Measurements from ENCODE around the gene S1PR1. TPM values are rescaled to one million over a fixed set of nuclear protein-coding genes. Genes with fewer than 3 reads are reported as not detected.
A peak's percentile ranks its signal among the peaks of the same experiment; 100 is the strongest.
"Not testable (repeated sequence)": the region's sequence is repeated elsewhere in the genome, so short reads cannot be mapped to it uniquely, and the experiment has no call there.

Gene S1PR1
- total and polyA plus RNA-seq, 5 donors, result 54.2 to 62.4 (median 59.6) TPM

- ATAC-seq (peak; percentile 40 to 54), DNase-seq (peak in 1 of 3 donors; percentile 58)
- Histone ChIP-seq H3K9me3 (ENCODE audit: control insufficient read depth, low read length) (no peaks in the 10 kb centered on the region), H3K4me1 (ENCODE audit: control insufficient read depth, insufficient read depth, low read length) (peaks cover 2% of the 10 kb centered on the region), H3K27ac (ENCODE audit: low read length) (no peak overlapping the region), H3K4me3 (ENCODE audit: low read length) (no peak overlapping the region), H3K27me3 (ENCODE audit: control insufficient read depth, insufficient read depth) (no peaks in the 10 kb centered on the region)
- intact Hi-C loops (cut with DNase I), result no loop called here
- 72% methylated on average over 11 of the region's 11 CpGs for WGBS
Observed at GRCh38 chr1:101219924-101220870, 16.6 kb upstream of the S1PR1 start.

- 67% methylated on average over 4 of the region's 4 CpGs for WGBS
- no peaks in the 10 kb centered on the region for H3K9me3 ChIP-seq (ENCODE audit: control insufficient read depth, low read length)
Observed at GRCh38 chr1:101220906-101221305, 15.9 kb upstream of the S1PR1 start.

GRCh38 chr1:101221945-101222429, 14.8 kb upstream of the S1PR1 start:
- no peaks in the 10 kb centered on the region for H3K9me3 ChIP-seq (ENCODE audit: control insufficient read depth, low read length)
- intact Hi-C loops (cut with DNase I), result no loop called here
- no peak overlapping the region for H3K27ac ChIP-seq (ENCODE audit: low read length)
- no peaks in the 10 kb centered on the region for H3K4me1 ChIP-seq (ENCODE audit: control insufficient read depth, insufficient read depth, low read length)
- ATAC-seq (no peak), DNase-seq (no peak)
- no peaks in the 10 kb centered on the region for H3K27me3 ChIP-seq (ENCODE audit: control insufficient read depth, insufficient read depth)
- 97% methylated on average over 1 of the region's 1 CpG for WGBS
- H3K4me3 ChIP-seq (ENCODE audit: low read length), result no peak overlapping the region

More at GRCh38 chr1:101220906-101221305, 15.9 kb upstream of the S1PR1 start:
- ATAC-seq (no peak), DNase-seq (no peak)
- no peaks in the 10 kb centered on the region for H3K27me3 ChIP-seq (ENCODE audit: control insufficient read depth, insufficient read depth)
- no peak overlapping the region for H3K4me3 ChIP-seq (ENCODE audit: low read length)
- intact Hi-C loops (cut with DNase I), result no loop called here
- H3K4me1 ChIP-seq (ENCODE audit: control insufficient read depth, insufficient read depth, low read length), result peaks cover 2% of the 10 kb centered on the region
- no peak overlapping the region for H3K27ac ChIP-seq (ENCODE audit: low read length)

DNA sequence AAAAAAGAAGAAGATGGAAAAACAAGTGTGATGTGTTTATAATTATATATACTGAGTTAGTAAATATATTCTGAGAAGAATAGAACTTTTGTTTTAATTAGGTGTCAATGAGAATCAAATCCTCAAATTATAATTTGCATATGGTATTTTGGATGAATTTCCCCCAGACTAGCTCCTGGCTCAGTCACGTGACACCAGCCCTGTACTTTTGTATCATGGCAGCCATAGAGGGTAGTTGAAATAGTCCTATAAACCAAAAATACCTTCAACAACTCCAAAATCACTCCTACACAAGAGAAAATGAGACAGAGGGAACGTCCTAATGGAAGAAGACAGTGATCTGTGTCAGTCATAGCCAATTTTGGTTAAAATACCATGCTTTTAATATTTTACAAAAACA, 9.0 kb upstream of the S1PR1 start:
- no peaks in the 10 kb centered on the region for H3K4me1 ChIP-seq (ENCODE audit: control insufficient read depth, insufficient read depth, low read length)
- no peak for DNase-seq
- H3K27ac ChIP-seq (ENCODE audit: low read length), result no peak overlapping the region
- H3K9me3 ChIP-seq (ENCODE audit: control insufficient read depth, low read length), result no peaks in the 10 kb centered on the region
- intact Hi-C loops (cut with DNase I), result loop anchor here in 1 of 4 donors (2.0 kb wide), 1 partner anchor 95 kb away; no protein-coding TSS in a partner anchor
- 82% methylated on average over 2 of the region's 2 CpGs for WGBS
- H3K27me3 ChIP-seq (ENCODE audit: control insufficient read depth, insufficient read depth), result no peaks in the 10 kb centered on the region
- ATAC-seq, result no peak
- no peak overlapping the region for H3K4me3 ChIP-seq (ENCODE audit: low read length)

DNA sequence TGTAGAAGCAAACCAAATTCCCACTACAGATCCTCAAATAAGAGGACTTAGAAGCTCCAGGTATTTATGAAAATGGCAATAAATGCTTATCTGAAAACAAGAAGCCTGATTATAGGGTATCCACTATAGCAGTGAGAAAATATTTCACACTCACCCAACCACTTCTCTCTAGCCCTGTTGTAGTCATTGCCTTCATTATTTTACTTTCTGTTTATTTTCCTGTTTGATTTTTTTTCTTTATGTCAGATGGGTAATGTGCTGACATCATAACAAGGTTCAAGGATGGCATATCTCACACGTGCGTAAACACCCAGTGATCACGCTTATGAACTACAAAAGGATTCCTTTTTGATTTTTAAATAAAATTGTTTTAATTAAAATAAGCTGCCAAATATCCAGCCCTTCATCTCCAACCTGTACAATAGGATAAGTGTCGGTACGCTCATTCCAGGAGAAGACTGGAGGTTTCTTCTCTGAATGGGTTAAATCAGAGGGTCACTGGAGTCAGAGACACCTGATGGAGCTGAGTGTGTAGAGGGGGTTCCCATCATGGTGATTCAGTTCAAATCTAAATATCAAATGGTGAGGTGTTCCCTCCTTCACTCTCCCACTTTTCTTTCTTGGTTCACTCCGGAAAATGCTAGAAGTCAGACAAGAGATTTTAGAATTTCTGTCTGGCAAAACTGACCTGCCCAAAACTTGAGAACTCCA, 8.2 kb upstream of the S1PR1 start:
- no peaks in the 10 kb centered on the region for H3K27me3 ChIP-seq (ENCODE audit: control insufficient read depth, insufficient read depth)
- WGBS, result 90% methylated on average over 6 of the region's 6 CpGs
- intact Hi-C loops (cut with DNase I), result loop anchor here in 1 of 4 donors (2.0 kb wide), 1 partner anchor 96 kb away; no protein-coding TSS in a partner anchor
- no peak overlapping the region for H3K4me3 ChIP-seq (ENCODE audit: low read length)
- H3K27ac ChIP-seq (ENCODE audit: low read length), result no peak overlapping the region
- no peak for ATAC-seq
- H3K4me1 ChIP-seq (ENCODE audit: control insufficient read depth, insufficient read depth, low read length), result no peaks in the 10 kb centered on the region
- H3K9me3 ChIP-seq (ENCODE audit: control insufficient read depth, low read length), result no peaks in the 10 kb centered on the region
- DNase-seq, result no peak

DNA sequence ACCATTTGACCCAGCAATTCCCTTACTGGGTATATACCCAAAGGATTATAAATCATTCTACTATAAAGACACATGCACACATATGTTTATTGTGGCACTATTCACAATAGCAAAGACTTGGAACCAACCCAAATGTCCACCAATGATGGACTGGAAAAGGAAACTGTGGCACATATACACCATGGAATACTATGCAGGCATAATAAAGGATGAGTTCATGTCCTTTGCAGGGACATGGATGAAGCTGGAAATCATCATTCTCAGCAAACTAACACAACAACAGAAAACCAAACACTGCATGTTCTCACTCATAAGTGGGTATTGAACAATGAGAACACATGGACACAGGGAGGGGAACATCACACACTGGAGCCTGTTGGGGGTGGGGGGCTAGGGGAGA, 4.6 kb upstream of the S1PR1 start:
- H3K27me3 ChIP-seq (ENCODE audit: control insufficient read depth, insufficient read depth); H3K4me1 ChIP-seq (ENCODE audit: control insufficient read depth, insufficient read depth, low read length); H3K4me3 ChIP-seq (ENCODE audit: low read length); H3K9me3 ChIP-seq (ENCODE audit: control insufficient read depth, low read length); H3K27ac ChIP-seq (ENCODE audit: low read length); ATAC-seq; DNase-seq: not testable (repeated sequence)
- intact Hi-C loops (cut with DNase I), result loop anchor here in 2 of 4 donors (10.0 kb wide), 2 partner anchors 47 to 97 kb away; no protein-coding TSS in a partner anchor

DNA sequence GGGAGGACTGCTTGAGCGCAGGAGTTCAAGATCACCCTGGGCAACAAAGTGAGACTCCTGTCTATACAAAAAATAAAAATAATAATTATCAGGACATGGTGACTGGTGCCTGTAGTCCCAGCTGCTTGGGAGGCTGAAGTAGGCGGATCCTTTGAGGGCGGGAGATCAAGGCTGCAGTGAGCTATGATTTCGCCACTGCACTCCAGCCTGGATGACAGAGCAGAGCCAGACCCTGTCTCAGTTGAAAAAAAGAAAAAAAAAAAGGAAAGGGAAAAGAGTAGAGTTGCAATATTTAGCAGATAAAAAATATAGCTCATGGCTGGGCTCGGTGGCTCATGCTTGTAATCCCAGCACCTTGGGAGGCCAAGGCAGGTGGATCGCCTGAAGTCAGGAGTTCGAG, 3.3 kb upstream of the S1PR1 start:
- Histone ChIP-seq H3K4me1 (ENCODE audit: control insufficient read depth, insufficient read depth, low read length) (no peaks in the 10 kb centered on the region), H3K4me3 (ENCODE audit: low read length) (no peak overlapping the region), H3K27ac (ENCODE audit: low read length) (no peak overlapping the region), H3K9me3 (ENCODE audit: control insufficient read depth, low read length) (no peaks in the 10 kb centered on the region), H3K27me3 (ENCODE audit: control insufficient read depth, insufficient read depth) (no peaks in the 10 kb centered on the region)
- intact Hi-C loops (cut with DNase I), result loop anchor here in 2 of 4 donors (10.0 kb wide), 2 partner anchors 49 to 99 kb away; no protein-coding TSS in a partner anchor
- no peak for ATAC-seq
- WGBS, result 89% methylated on average over 7 of the region's 7 CpGs
- DNase-seq, result peak in 1 of 3 donors; percentile 28

DNA sequence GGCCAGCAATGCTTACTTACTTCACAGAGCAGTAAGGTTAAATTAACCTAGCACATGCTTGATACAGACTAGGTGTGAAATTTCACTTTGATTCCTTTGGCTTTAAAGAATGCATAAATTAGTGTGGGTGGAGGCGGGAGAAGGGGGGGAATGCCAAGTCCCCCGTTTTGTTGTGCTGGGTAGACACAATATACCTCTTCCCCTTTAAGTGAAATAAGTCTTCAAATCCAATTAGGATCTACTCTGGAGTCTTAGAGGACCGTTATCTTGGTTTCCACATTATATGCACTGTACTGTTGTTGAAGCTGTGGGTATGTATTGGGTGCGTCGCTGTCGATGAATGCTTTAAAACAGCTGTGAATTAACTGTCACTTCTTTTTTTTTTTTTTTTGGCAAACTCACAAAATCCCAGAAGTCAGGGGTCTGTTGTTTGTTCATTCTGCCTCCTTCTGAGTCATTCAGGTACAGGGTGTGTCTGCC, 1.6 kb upstream of the S1PR1 start:
- intact Hi-C loops (cut with DNase I), result loop anchor here (5.0 to 10.0 kb wide), 5 partner anchors 50 to 208 kb away; partner anchors contain the start of gene DPH5 (in 1 of the 4)
- DNase-seq (no peak), ATAC-seq (no peak)
- Histone ChIP-seq H3K27me3 (ENCODE audit: control insufficient read depth, insufficient read depth) (no peaks in the 10 kb centered on the region), H3K4me1 (ENCODE audit: control insufficient read depth, insufficient read depth, low read length) (no peaks in the 10 kb centered on the region), H3K4me3 (ENCODE audit: low read length) (peak overlapping the region; percentile 95), H3K9me3 (ENCODE audit: control insufficient read depth, low read length) (no peaks in the 10 kb centered on the region), H3K27ac (ENCODE audit: low read length) (peak overlapping the region; percentile 100)
- WGBS, result 15% methylated on average over 6 of the region's 6 CpGs

DNA sequence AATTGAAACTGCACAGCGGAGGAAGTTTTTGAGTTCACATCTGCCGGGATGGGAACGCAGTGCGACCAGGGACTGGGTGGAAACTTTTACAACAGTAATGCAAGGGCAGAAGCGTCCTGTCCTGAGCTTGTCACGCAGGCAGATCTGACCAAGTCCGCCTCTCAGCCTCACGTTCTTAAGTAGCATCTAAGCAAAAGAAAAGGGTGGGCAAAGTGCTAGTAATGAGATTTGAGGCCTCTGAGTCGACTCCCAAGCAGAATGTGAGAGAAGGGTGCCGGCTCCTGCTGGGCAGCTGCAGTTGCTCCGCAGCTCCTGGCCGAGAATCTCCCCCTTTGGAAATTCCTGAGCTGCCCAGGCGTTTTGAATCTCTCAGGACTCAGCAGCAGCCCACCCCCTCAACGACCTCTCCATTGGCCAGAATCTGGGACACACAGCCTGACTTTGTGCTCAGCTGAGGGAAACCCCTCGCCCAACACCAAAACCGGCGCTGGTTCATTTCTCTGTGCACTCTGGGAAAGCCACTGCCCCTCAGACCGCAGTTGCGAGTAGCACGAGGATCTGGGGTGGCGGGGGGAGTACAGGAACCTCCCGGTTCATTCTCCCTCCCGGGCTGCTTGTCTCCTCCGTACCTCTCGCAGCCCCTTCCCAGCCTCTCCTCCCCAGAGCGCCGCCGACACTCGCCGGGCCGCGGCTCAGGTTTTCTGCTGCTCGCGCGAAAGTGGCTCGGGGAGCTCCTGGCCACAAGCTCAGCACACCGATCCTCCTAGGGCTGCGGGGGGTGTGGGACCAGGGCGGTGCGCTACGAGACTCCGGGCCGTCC, 913 bp upstream of the S1PR1 start:
- ATAC-seq (peak; percentile 43 to 48), DNase-seq (peak; percentile 56 to 78 (median 76))
- Histone ChIP-seq H3K9me3 (ENCODE audit: control insufficient read depth, low read length) (no peaks in the 10 kb centered on the region), H3K4me1 (ENCODE audit: control insufficient read depth, insufficient read depth, low read length) (no peaks in the 10 kb centered on the region), H3K4me3 (ENCODE audit: low read length) (peak overlapping the region; percentile 95), H3K27me3 (ENCODE audit: control insufficient read depth, insufficient read depth) (no peaks in the 10 kb centered on the region), H3K27ac (ENCODE audit: low read length) (peak overlapping the region; percentile 100)
- intact Hi-C loops (cut with DNase I), result loop anchor here (5.0 to 10.0 kb wide), 5 partner anchors 51 to 209 kb away; partner anchors contain the start of gene DPH5 (in 1 of the 4)
- 1% methylated on average over 43 of the region's 43 CpGs for WGBS

GRCh38 chr1:101237229-101237837, 514 bp downstream of the S1PR1 start:
- Histone ChIP-seq H3K27me3 (ENCODE audit: control insufficient read depth, insufficient read depth) (no peaks in the 10 kb centered on the region), H3K4me1 (ENCODE audit: control insufficient read depth, insufficient read depth, low read length) (no peaks in the 10 kb centered on the region), H3K27ac (ENCODE audit: low read length) (peak overlapping the region; percentile 78), H3K4me3 (ENCODE audit: low read length) (peak overlapping the region; percentile 95), H3K9me3 (ENCODE audit: control insufficient read depth, low read length) (no peaks in the 10 kb centered on the region)
- ATAC-seq (peak in 1 of 2 donors; percentile 15), DNase-seq (no peak)
- WGBS, result under 1% methylated on average over 12 of the region's 12 CpGs
- intact Hi-C loops (cut with DNase I), result loop anchor here (5.0 to 10.0 kb wide), 5 partner anchors 50 to 210 kb away; partner anchors contain the start of gene DPH5 (in 1 of the 4)

All from right cardiac atrium (tissue), 5 donors.